ENCODE data around the gene LIPC. TPM values are rescaled to one million over a fixed set of nuclear protein-coding genes. Genes with fewer than 3 reads are reported as not detected.

The LIPC gene
- total RNA-seq, 2 experiments from 2014 or later: 0.30 to 0.50 TPM

DNA sequence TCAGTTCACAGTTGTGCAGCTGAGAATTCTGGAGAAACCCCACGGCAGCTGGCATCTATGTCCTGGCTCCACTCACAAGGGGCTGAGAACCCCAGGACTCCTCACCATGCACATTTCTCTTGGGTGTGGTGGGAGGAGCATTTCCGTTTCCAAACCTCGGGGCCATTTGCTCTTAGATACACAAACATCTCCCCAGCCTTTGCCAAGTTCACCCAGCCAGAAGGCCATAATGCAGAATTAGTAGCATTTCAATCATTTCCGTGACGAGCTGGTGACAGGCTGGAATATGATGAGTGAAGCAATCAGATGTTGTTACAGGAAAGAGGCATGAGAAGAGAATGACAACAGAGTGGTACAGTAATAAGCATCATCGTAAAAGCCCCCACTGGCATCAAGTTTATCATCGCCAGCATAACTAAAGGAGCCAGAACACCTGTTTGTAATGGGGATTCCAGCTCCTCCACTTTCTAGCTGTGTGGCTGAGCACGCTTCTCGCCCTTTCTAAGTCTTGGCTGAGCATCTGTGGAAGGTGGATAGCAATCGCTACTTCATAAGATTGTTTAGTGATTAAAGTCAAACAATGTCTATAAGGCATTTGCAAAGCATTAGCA lies 82.0 kb downstream of the LIPC start:
- DNase-seq (no peak), ATAC-seq (no peak)
- peaks cover 11% of the 10 kb centered on the region for H3K9me3 Mint-ChIP-seq (ENCODE audit: low read depth)
- CTCF ChIA-PET: interaction anchor here (1.1 kb wide), 1 partner anchor 11 kb away, joined by 3 read pairs; no protein-coding TSS in a partner anchor
- no peak overlapping the region for H3K4me3 Mint-ChIP-seq
- H3K27ac Mint-ChIP-seq: no peak overlapping the region
- POLR2A ChIA-PET: no interaction called here
- peaks cover 2% of the 10 kb centered on the region for H3K27me3 Mint-ChIP-seq
- H3K4me1 Mint-ChIP-seq: peaks cover 34% of the 10 kb centered on the region
- intact Hi-C loops (cut with DNase I, micrococcal nuclease): no loop called here
- peaks cover 7% of the 10 kb centered on the region for H3K36me3 Mint-ChIP-seq (ENCODE audit: low read depth)

DNA sequence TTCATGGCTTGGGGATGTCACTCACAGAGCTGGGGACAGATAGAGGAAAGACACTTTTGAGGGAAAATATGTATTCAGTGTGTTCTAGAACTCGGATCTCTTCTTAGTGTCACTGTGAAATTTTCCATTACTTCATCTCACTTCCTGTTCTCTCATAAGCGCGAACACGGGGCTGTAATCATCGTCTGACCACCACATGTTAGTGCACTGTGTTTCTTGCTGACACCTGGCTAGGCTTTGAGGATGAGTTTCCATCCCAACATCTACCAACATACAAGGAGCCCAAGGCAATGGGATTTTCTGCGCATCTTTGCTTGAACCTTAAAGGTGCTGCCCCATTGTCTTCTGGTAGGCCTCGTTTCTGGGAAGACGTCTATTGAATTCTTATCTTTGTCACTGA lies 84.0 kb downstream of the LIPC start:
- H3K4me3 Mint-ChIP-seq: no peak overlapping the region
- H3K27ac Mint-ChIP-seq: peak overlapping the region; percentile 75
- intact Hi-C loops (cut with DNase I, micrococcal nuclease): loop anchor here (2.0 to 5.0 kb wide), 4 partner anchors 43 to 256 kb away; partner anchors contain the start of gene MINDY2 (in 1 of the 2)
- H3K4me1 Mint-ChIP-seq: peaks cover 46% of the 10 kb centered on the region
- H3K36me3 Mint-ChIP-seq (ENCODE audit: low read depth): peaks cover 7% of the 10 kb centered on the region
- peak; percentile 60 for ATAC-seq
- peak; percentile 58 for DNase-seq
- H3K27me3 Mint-ChIP-seq: peaks cover 3% of the 10 kb centered on the region
- CTCF ChIA-PET: interaction anchor here (1.7 kb wide), 1 partner anchor 9 kb away, joined by 4 read pairs; no protein-coding TSS in a partner anchor
- POLR2A ChIA-PET: interaction anchor here (0.5 kb wide), 1 partner anchor 89 kb away, joined by 4 read pairs; no protein-coding TSS in a partner anchor
- peaks cover 11% of the 10 kb centered on the region for H3K9me3 Mint-ChIP-seq (ENCODE audit: low read depth)

DNA sequence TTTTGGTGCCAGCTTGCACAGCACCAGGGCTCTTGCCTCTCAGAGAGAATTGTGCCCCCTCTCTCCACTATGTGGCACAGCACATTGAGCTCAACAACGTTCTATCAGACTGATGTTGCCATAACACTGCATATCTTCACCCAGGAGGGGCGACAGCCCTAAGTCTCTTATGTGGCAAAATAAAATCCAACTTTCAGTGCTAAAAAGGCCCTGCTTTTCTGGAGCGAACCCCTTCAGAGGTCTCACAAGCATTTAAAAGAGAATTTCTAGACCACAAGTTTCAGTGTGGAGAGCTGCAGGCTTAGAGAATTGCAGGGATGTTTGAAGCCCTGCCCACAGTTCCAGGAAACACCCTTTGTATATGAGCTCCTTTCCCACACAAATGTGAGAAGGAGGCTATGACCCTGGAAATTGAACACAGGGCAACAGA lies 85.5 kb downstream of the LIPC start:
- ATAC-seq: peak; percentile 74
- DNase-seq: peak; percentile 34
- Mint-ChIP-seq H3K4me3 (no peak overlapping the region), H3K27me3 (peaks cover 3% of the 10 kb centered on the region), H3K9me3 (ENCODE audit: low read depth) (peaks cover 11% of the 10 kb centered on the region), H3K27ac (peak overlapping the region; percentile 40), H3K36me3 (ENCODE audit: low read depth) (peaks cover 7% of the 10 kb centered on the region), H3K4me1 (peaks cover 51% of the 10 kb centered on the region)
- CTCF ChIA-PET: interaction anchor here (0.6 to 1.7 kb wide), 7 partner anchors 11 to 289 kb away, joined by 3 to 4 read pairs (median 4); partner anchors contain the start of gene MINDY2
- POLR2A ChIA-PET: no interaction called here
- intact Hi-C loops (cut with DNase I, micrococcal nuclease): loop anchor here (2.0 to 5.0 kb wide), 4 partner anchors 44 to 255 kb away; partner anchors contain the start of gene MINDY2 (in 1 of the 2)

GRCh38 chr15:58517682-58518525 lies 86.1 kb downstream of the LIPC start:
- Mint-ChIP-seq H3K36me3 (ENCODE audit: low read depth) (peaks cover 7% of the 10 kb centered on the region), H3K27me3 (peaks cover 3% of the 10 kb centered on the region), H3K27ac (peak overlapping the region; percentile 40), H3K9me3 (ENCODE audit: low read depth) (peaks cover 11% of the 10 kb centered on the region), H3K4me3 (no peak overlapping the region), H3K4me1 (peaks cover 51% of the 10 kb centered on the region)
- ChIA-PET POLR2A (interaction anchor here (0.7 kb wide), 1 partner anchor 15 kb away, joined by 5 read pairs; no protein-coding TSS in a partner anchor), CTCF (interaction anchor here (0.9 to 1.7 kb wide), 7 partner anchors 11 to 290 kb away, joined by 3 to 5 read pairs (median 4); partner anchors contain the start of gene MINDY2)
- ATAC-seq (peak; percentile 17), DNase-seq (peak; percentile 35)
- intact Hi-C loops (cut with DNase I, micrococcal nuclease): loop anchor here (2.0 to 5.0 kb wide), 4 partner anchors 45 to 254 kb away; partner anchors contain the start of gene MINDY2 (in 1 of the 2)

DNA sequence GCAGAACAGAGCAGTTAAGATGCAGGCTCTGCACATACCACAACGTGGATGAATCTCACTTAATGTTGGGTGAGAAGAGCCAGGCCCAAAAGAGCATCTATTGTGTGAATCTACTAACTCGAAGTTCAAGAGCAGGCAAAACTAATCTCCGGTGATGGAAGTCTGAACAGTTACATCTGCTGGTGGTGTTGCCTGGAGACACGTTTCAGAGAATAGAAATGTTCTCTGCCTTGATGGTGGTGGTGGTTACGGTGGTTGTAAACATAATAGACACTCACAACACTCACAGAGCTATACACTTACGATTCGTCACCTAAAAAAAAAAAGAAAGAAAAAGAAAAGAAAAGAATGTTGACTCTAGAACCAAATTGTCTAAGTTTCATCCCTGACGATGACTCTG lies 86.8 kb downstream of the LIPC start:
- POLR2A ChIA-PET: interaction anchor here (0.6 to 0.7 kb wide), 2 partner anchors 14 to 23 kb away, joined by 3 to 5 read pairs; no protein-coding TSS in a partner anchor
- no peak for DNase-seq
- peaks cover 3% of the 10 kb centered on the region for H3K27me3 Mint-ChIP-seq
- H3K4me1 Mint-ChIP-seq: peaks cover 51% of the 10 kb centered on the region
- H3K27ac Mint-ChIP-seq: peak overlapping the region; percentile 40
- peaks cover 11% of the 10 kb centered on the region for H3K9me3 Mint-ChIP-seq (ENCODE audit: low read depth)
- CTCF ChIA-PET: interaction anchor here (1.3 to 1.6 kb wide), 2 partner anchors 71 to 291 kb away, joined by 4 to 5 read pairs; no protein-coding TSS in a partner anchor
- H3K36me3 Mint-ChIP-seq (ENCODE audit: low read depth): peaks cover 7% of the 10 kb centered on the region
- no peak for ATAC-seq
- H3K4me3 Mint-ChIP-seq: no peak overlapping the region
- intact Hi-C loops (cut with DNase I, micrococcal nuclease): loop anchor here (5.0 kb wide), 3 partner anchors 61 to 254 kb away; partner anchors contain the start of gene MINDY2 (in 1 of the 2)

DNA sequence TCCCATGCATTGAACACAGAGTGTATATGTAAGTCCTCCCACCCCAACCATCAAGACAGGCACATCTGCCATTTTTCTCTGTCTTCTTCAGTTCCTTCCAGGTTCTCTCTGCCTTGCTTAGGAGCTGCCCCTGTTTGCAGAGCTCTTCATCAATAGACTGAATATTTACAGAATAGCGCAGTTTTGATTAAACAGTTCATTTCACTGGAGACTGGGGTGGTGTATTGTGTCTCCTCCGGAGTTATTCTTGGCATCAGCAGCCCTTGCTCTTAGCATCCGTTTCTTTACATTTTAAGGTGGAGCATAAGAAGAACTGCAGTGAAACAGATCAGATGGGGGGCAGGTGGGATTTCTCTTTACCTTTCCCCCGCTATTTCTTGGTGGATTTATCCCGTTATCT lies 87.7 kb downstream of the LIPC start:
- H3K27ac Mint-ChIP-seq: no peak overlapping the region
- H3K9me3 Mint-ChIP-seq (ENCODE audit: low read depth): peaks cover 11% of the 10 kb centered on the region
- no peak overlapping the region for H3K4me3 Mint-ChIP-seq
- ChIA-PET POLR2A (no interaction called here), CTCF (no interaction called here)
- H3K36me3 Mint-ChIP-seq (ENCODE audit: low read depth): peaks cover 7% of the 10 kb centered on the region
- H3K27me3 Mint-ChIP-seq: peaks cover 3% of the 10 kb centered on the region
- intact Hi-C loops (cut with DNase I, micrococcal nuclease): loop anchor here (5.0 kb wide), 3 partner anchors 62 to 253 kb away; partner anchors contain the start of gene MINDY2 (in 1 of the 2)
- peaks cover 51% of the 10 kb centered on the region for H3K4me1 Mint-ChIP-seq
- ATAC-seq (no peak), DNase-seq (no peak)

- DNase-seq (no peak), ATAC-seq (no peak)
- H3K27ac Mint-ChIP-seq: no peak overlapping the region
- ChIA-PET POLR2A (no interaction called here), CTCF (interaction anchor here (0.7 kb wide), 1 partner anchor 15 kb away, joined by 3 read pairs; no protein-coding TSS in a partner anchor)
- H3K4me3 Mint-ChIP-seq: no peak overlapping the region
- H3K27me3 Mint-ChIP-seq: peaks cover 3% of the 10 kb centered on the region
- intact Hi-C loops (cut with DNase I, micrococcal nuclease): no loop called here
- H3K4me1 Mint-ChIP-seq: peaks cover 50% of the 10 kb centered on the region
- peaks cover 7% of the 10 kb centered on the region for H3K36me3 Mint-ChIP-seq (ENCODE audit: low read depth)
- H3K9me3 Mint-ChIP-seq (ENCODE audit: low read depth): peaks cover 9% of the 10 kb centered on the region
Measured at GRCh38 chr15:58520464-58520863, 88.7 kb downstream of the LIPC start.

- Mint-ChIP-seq H3K36me3 (ENCODE audit: low read depth) (peaks cover 7% of the 10 kb centered on the region), H3K27ac (no peak overlapping the region), H3K4me3 (no peak overlapping the region), H3K9me3 (ENCODE audit: low read depth) (peaks cover 5% of the 10 kb centered on the region), H3K27me3 (peaks cover 3% of the 10 kb centered on the region), H3K4me1 (peaks cover 46% of the 10 kb centered on the region)
- ATAC-seq (no peak), DNase-seq (no peak)
- intact Hi-C loops (cut with DNase I, micrococcal nuclease): no loop called here
- ChIA-PET CTCF (interaction anchor here (0.7 kb wide), 1 partner anchor 16 kb away, joined by 3 read pairs; no protein-coding TSS in a partner anchor), POLR2A (no interaction called here)
Measured at GRCh38 chr15:58520936-58521292, 89.1 kb downstream of the LIPC start.

DNA sequence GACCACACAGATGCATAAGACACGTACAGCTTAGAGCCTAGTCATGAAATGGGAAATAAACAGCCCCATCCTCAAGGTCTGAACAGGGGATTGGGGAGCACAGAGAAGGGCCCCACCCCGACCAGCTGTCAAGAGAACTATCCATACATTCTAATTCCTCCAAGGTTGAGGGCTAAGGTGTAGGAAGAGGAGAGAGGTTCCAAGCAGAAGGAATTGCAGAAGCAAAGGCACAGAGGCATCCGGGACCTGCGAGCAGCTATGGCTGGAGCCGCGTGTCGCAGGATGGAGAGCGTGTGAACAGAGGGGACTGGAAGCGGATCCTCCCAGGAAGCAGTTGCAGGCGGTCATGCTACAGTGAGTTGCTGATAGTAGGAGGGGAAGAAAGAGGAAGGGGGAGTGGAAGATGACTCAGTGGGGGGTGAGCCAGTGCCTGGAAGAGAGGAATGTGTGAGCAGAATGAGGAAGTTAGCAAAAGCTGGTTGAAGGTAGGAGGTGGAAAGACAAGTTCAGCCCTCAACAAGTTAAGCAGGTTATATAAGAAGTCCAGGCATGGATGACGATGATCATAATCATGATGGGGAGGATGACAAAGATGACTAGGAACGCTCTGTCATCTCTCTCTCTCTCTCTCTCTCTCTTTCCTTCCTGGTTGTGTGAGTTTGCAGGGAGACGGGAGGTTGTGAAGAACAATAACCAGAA lies 89.7 kb downstream of the LIPC start:
- ChIA-PET POLR2A (no interaction called here), CTCF (interaction anchor here (0.7 kb wide), 1 partner anchor 16 kb away, joined by 3 read pairs; no protein-coding TSS in a partner anchor)
- ATAC-seq (no peak), DNase-seq (no peak)
- H3K27me3 Mint-ChIP-seq: peaks cover 3% of the 10 kb centered on the region
- H3K4me1 Mint-ChIP-seq: peaks cover 41% of the 10 kb centered on the region
- H3K9me3 Mint-ChIP-seq (ENCODE audit: low read depth): peaks cover under 1% of the 10 kb centered on the region
- peaks cover 4% of the 10 kb centered on the region for H3K36me3 Mint-ChIP-seq (ENCODE audit: low read depth)
- H3K4me3 Mint-ChIP-seq: no peak overlapping the region
- H3K27ac Mint-ChIP-seq: no peak overlapping the region
- intact Hi-C loops (cut with DNase I, micrococcal nuclease): no loop called here

DNA sequence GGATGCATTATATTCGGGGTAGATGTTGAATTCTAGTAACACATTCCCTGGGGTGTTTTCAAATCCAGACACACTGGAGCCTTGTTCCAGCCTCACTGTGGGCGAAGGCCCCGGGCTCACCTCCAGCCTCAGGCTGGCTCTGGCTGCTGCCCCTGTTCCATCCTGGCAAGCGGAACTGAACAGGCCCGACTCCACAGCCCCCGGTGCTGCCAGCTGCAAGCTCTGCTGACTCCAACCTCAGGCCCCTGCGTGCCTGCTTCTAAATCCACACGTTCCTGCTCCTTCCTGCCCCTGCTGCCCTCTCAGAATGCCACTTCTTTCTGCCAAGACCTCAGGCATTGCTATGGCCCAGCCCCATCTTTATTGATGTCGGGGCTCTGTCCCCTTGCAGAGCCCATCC lies 90.6 kb downstream of the LIPC start:
- no peaks in the 10 kb centered on the region for H3K36me3 Mint-ChIP-seq (ENCODE audit: low read depth)
- ChIA-PET CTCF (interaction anchor here (0.7 to 1.0 kb wide), 3 partner anchors 16 to 210 kb away, joined by 3 to 4 read pairs (median 3); no protein-coding TSS in a partner anchor), POLR2A (no interaction called here)
- ATAC-seq (no peak), DNase-seq (no peak)
- peaks cover 3% of the 10 kb centered on the region for H3K27me3 Mint-ChIP-seq
- no peak overlapping the region for H3K27ac Mint-ChIP-seq
- no peak overlapping the region for H3K4me3 Mint-ChIP-seq
- H3K4me1 Mint-ChIP-seq: peaks cover 32% of the 10 kb centered on the region
- intact Hi-C loops (cut with DNase I, micrococcal nuclease): no loop called here
- no peaks in the 10 kb centered on the region for H3K9me3 Mint-ChIP-seq (ENCODE audit: low read depth)
